A549 treated with dexamethasone at 1 μM for 4 hours (cell line): ENCODE measurements around the gene ARPC5L. TPM values are rescaled to one million over a fixed set of nuclear protein-coding genes. Genes with fewer than 3 reads are reported as not detected.

Experiments used
- total RNA-seq: library from RNA; stranded (reverse); fragments of 200-300 nt; extraction: Qiagen RNA extraction; gene quantifications from 5 replicates; pipeline ENCODE4 v1.2.3, GENCODE V29; 2022

Gene ARPC5L
- 61.3 to 74.3 TPM (median 66.8 TPM) in 5 replicates for total RNA-seq

GRCh38 chr9:124861342-124862229, at the start of gene ARPC5L, which contains the start of gene RPL35:
Gene ARPC5L (plus strand): TSS chr9:124862130. CDS start chr9:124869291, 7,161 bp downstream.
Gene RPL35 (minus strand): TSS chr9:124861957. CDS start chr9:124861912, 45 bp downstream.

DNA sequence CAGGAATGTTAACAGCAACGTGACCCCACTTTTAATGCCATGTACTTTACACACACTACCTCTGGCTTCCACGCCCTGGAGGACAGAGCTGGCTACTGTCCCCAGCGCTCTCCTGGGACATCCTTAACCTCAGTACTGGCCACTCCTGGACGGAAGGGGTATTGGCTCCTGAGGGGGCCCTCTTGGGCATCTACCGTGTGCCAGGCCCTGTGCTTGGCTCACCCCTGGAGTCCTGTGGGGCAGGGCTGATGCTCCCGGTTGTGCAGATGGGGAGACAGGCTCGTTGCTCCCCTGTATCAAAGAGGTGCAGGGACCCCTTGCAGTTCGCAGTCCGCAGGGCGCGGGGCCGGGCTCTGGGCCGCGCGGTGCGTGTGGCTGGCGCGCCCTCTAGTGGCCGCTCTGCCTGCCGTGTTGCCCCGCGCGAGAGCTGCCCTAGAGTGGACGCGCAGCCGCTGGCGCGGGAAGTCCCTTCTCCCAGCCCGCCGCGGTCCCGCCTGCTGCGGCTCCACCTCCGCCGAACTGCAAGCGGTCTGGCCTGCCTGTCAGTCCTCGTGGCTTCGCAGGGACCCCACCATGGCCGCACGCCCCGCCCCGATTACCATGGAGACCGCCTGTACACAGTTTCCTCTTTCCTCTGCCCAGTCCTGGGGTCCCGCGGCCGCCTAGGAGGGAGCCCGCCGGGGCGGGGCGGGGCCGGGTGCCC, 8.9 kb upstream of the ARPC5L start, which contains the start of gene WDR38:
WDR38 (plus strand) TSS at position 632 of the 703 bp plus-strand sequence. CDS start 72 bp downstream, outside the sequence.

Other genes starting within 250 kb of the ARPC5L start
- 1.8 to 2.2 TPM (median 2.1 TPM) in 5 replicates for gene NR6A1, start 90.8 kb upstream of the ARPC5L start, total RNA-seq
- gene OLFML2A, start 85.0 kb upstream of the ARPC5L start, total RNA-seq, result 25.8 to 43.1 TPM (median 34.4 TPM) in 5 replicates
- gene WDR38, start 8.7 kb upstream of the ARPC5L start, total RNA-seq, result 0.07 to 0.28 TPM (median 0.16 TPM) in 4 of 5 replicates, not detected in the other
- 2,714 to 3,101 TPM (median 2,797 TPM) in 5 replicates for gene RPL35, start 173 bp upstream of the ARPC5L start, total RNA-seq
- gene GOLGA1, start 79.0 kb downstream of the ARPC5L start, total RNA-seq, result 9.6 to 12.0 TPM (median 11.1 TPM) in 5 replicates